Adrenal gland (tissue), 5 donors: ENCODE data around the gene NGLY1.

ENCODE experiments used
- CTCF ChIP-seq, 6 experiments: fragments of 450-650 bp in 4 of 6; fragments of 200-600 bp in 2 of 6; sonication (generic) in 1 of 6; IDR thresholded peaks; 1 replicate in 5 of 6; 2 replicates in 1 of 6; pipeline versions ENCODE4 v1.5.1 to v1.8.0; 2016 to 2021; ENCODE audit warnings: antibody characterized with exemption in 6 of 6, mild to moderate bottlenecking in 2 of 6, moderate library complexity in 1 of 6
- POLR2A ChIP-seq, 2 donors: fragments of 450-650 bp; IDR thresholded peaks; one replicate each; pipeline ENCODE4 v1.6.1; 2017; ENCODE audit warnings: antibody characterized with exemption in 2 of 2, mild to moderate bottlenecking in 2 of 2, moderate library complexity in 1 of 2
- donor health status: DM: no; HTN: no; CAD: no.

GRCh38 chr3:25690768-25691533, 92.3 kb downstream of the NGLY1 start:
- TF ChIP-seq CTCF (IDR thresholded peaks at IDR 0.05) = no peak
- no peak for TF ChIP-seq POLR2A (IDR thresholded peaks at IDR 0.05)
